Measurements from ENCODE around the gene IL2RA.

The IL2RA gene

GRCh38 chr10:6058682-6059475, 3.3 kb downstream of the IL2RA start:
- Mint-ChIP-seq H3K4me3 (no peak overlapping the region), H3K4me1 (ENCODE audit: low read depth) (peaks cover 18% of the 10 kb centered on the region)

GRCh38 chr10:6056411-6057135, 5.6 kb downstream of the IL2RA start:
- Mint-ChIP-seq H3K27me3 (peaks cover 7% of the 10 kb centered on the region), H3K9me3 (no peaks in the 10 kb centered on the region), H3K4me1 (ENCODE audit: low read depth) (peaks cover 29% of the 10 kb centered on the region), H3K36me3 (ENCODE audit: low read depth) (no peaks in the 10 kb centered on the region), H3K27ac (no peak overlapping the region), H3K4me3 (no peak overlapping the region)
- intact Hi-C loops (cut with micrococcal nuclease), result no loop called here

More at GRCh38 chr10:6058682-6059475, 3.3 kb downstream of the IL2RA start:
- peaks cover 2% of the 10 kb centered on the region for H3K27me3 Mint-ChIP-seq
- H3K27ac Mint-ChIP-seq, result no peak overlapping the region
- H3K36me3 Mint-ChIP-seq (ENCODE audit: low read depth), result no peaks in the 10 kb centered on the region
- H3K9me3 Mint-ChIP-seq, result no peaks in the 10 kb centered on the region
- intact Hi-C loops (cut with micrococcal nuclease), result no loop called here

DNA sequence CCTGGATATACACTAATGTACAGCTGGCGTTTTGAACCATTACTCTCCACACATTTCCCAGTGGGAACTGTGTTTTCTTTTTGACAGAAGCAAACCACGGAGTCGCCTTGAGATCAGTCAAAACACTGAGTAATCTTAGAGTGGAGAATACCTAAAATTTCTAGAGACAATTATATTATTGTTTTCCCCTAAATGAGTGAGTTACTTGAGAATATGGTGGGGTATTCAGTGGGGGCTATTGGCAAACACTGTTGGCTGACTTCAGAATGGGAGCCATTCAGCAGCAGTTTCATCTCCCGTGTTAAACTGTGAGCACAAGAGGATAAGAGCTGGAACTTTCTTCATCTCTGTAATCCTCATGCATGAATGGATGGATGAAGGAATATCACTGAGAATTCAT, 6.2 kb downstream of the IL2RA start:
- intact Hi-C loops (cut with micrococcal nuclease), result no loop called here
- no peak overlapping the region for H3K4me3 Mint-ChIP-seq
- H3K27ac Mint-ChIP-seq, result no peak overlapping the region
- H3K36me3 Mint-ChIP-seq (ENCODE audit: low read depth), result no peaks in the 10 kb centered on the region
- H3K9me3 Mint-ChIP-seq, result no peaks in the 10 kb centered on the region
- peaks cover 33% of the 10 kb centered on the region for H3K4me1 Mint-ChIP-seq (ENCODE audit: low read depth)
- H3K27me3 Mint-ChIP-seq, result peaks cover 9% of the 10 kb centered on the region

DNA sequence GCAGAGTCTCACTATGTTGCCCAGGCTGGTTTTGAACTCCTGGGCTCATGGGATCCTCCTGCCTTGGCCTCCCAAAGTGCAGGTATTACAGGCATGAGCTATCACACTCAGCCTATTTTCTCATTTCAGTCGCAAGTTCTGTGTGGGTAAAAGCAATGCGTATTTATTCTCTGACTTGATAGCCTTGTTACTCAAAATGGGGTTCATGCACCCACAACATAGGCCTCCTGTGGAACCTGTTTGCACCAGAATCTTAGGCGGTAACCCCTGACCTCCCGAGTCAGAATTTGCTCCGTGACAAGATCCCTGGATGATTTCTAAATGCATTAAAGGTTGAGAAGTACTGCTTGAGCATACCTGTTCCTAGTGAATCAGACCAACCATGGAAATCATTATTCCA, 7.3 kb downstream of the IL2RA start:
- H3K36me3 Mint-ChIP-seq (ENCODE audit: low read depth), result no peaks in the 10 kb centered on the region
- no peak overlapping the region for H3K4me3 Mint-ChIP-seq
- intact Hi-C loops (cut with micrococcal nuclease), result no loop called here
- no peak overlapping the region for H3K27ac Mint-ChIP-seq
- no peaks in the 10 kb centered on the region for H3K9me3 Mint-ChIP-seq
- H3K27me3 Mint-ChIP-seq, result peaks cover 19% of the 10 kb centered on the region
- peaks cover 39% of the 10 kb centered on the region for H3K4me1 Mint-ChIP-seq (ENCODE audit: low read depth)

- no peaks in the 10 kb centered on the region for H3K36me3 Mint-ChIP-seq (ENCODE audit: low read depth)
- H3K4me1 Mint-ChIP-seq (ENCODE audit: low read depth), result peaks cover 39% of the 10 kb centered on the region
- no peak overlapping the region for H3K4me3 Mint-ChIP-seq
- peaks cover 24% of the 10 kb centered on the region for H3K27me3 Mint-ChIP-seq
- intact Hi-C loops (cut with micrococcal nuclease), result no loop called here
- H3K9me3 Mint-ChIP-seq, result no peaks in the 10 kb centered on the region
- H3K27ac Mint-ChIP-seq, result no peak overlapping the region
These were observed 8.1 kb downstream of the IL2RA start for GRCh38 chr10:6053816-6054631.

DNA sequence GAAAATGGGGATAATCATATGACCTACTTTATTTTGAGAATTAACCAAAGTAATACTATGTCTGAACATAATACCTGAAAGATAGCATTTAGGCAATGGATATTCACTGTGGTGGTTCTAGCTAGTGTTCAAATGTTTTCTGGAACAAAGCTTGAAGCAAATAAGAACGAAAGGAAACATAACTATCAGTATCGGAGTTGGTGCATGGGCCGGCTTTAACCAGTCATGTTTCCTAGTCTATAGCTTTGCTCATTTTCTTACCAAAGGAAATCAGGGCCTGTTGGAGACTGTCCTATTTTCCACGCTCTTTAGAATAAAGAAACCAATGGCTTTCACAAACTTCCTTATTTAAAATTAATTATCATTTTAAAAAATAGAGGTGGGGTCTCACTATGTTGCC, 8.9 kb downstream of the IL2RA start:
- H3K4me1 Mint-ChIP-seq (ENCODE audit: low read depth), result peaks cover 39% of the 10 kb centered on the region
- no peak overlapping the region for H3K4me3 Mint-ChIP-seq
- H3K9me3 Mint-ChIP-seq, result no peaks in the 10 kb centered on the region
- intact Hi-C loops (cut with micrococcal nuclease), result no loop called here
- no peaks in the 10 kb centered on the region for H3K36me3 Mint-ChIP-seq (ENCODE audit: low read depth)
- H3K27ac Mint-ChIP-seq, result no peak overlapping the region
- H3K27me3 Mint-ChIP-seq, result peaks cover 24% of the 10 kb centered on the region

- intact Hi-C loops (cut with micrococcal nuclease), result no loop called here
- no peaks in the 10 kb centered on the region for H3K9me3 Mint-ChIP-seq
- H3K4me3 Mint-ChIP-seq, result no peak overlapping the region
- H3K27ac Mint-ChIP-seq, result no peak overlapping the region
- no peaks in the 10 kb centered on the region for H3K36me3 Mint-ChIP-seq (ENCODE audit: low read depth)
- H3K27me3 Mint-ChIP-seq, result peaks cover 22% of the 10 kb centered on the region
- H3K4me1 Mint-ChIP-seq (ENCODE audit: low read depth), result peaks cover 39% of the 10 kb centered on the region
These were observed 9.6 kb downstream of the IL2RA start for GRCh38 chr10:6052247-6053221.

GRCh38 chr10:6050801-6051445, 11.2 kb downstream of the IL2RA start:
- intact Hi-C loops (cut with micrococcal nuclease), result no loop called here
- Mint-ChIP-seq H3K27ac (peak overlapping the region; percentile 79), H3K4me3 (peak overlapping the region; percentile 63), H3K9me3 (no peaks in the 10 kb centered on the region), H3K4me1 (ENCODE audit: low read depth) (peaks cover 41% of the 10 kb centered on the region), H3K36me3 (ENCODE audit: low read depth) (no peaks in the 10 kb centered on the region), H3K27me3 (peaks cover 26% of the 10 kb centered on the region)

DNA sequence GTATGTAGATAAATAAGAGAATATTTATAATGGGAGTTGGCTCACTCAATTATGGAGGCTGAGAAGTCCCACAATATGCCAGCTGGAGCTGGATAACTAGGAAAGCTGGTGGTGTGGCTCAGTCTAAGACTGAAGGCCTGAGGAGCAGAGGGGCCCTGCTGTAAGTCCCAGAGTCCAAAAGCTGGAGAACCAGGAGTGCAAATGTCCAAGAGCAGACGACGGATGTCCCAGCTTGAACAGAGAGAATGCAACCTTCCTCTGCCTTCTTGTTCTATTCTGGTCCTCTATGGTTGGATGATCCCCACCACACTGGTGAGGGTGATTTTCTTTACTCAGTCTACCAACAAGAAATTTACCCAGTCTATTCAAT, 13.2 kb downstream of the IL2RA start:
- intact Hi-C loops (cut with micrococcal nuclease), result no loop called here
- Mint-ChIP-seq H3K27ac (no peak overlapping the region), H3K27me3 (peaks cover 30% of the 10 kb centered on the region), H3K4me3 (no peak overlapping the region), H3K9me3 (no peaks in the 10 kb centered on the region), H3K4me1 (ENCODE audit: low read depth) (peaks cover 49% of the 10 kb centered on the region), H3K36me3 (ENCODE audit: low read depth) (no peaks in the 10 kb centered on the region)

DNA sequence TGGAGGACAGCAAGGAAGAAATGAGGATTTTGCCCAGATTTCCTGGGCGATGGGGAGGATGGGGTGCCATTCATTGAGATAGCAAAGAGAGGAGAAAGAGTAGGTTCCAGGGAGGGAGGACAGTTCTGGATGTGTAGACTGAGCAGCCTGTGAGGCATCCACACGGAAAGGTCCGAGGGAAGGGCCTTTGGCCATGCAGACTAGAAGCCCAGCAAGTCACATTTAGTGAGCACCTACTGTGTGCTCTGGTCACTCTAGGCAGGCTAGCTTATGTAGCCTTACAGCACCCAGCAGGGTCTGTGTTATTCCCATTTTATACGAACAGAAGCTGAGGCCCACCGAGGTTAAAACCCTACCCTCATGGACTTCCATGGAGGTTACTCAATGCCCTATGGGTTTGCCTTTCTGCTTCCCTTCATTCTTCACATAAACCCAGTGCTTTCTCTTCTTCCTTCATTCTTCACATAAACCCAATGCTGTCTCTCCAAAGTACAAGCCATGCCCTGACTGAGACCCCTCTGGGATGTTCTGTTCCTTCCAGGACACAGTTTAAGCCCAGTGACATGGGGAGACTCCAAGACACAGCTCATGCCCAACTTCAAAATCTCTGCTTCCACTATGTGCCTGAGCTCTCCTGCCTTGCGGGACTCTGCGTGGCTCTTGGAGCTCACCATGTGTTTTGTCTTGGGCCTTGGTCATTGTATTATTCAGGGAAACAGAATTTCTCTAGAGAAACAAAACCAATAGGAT, 13.7 kb downstream of the IL2RA start:
- intact Hi-C loops (cut with micrococcal nuclease), result no loop called here

DNA sequence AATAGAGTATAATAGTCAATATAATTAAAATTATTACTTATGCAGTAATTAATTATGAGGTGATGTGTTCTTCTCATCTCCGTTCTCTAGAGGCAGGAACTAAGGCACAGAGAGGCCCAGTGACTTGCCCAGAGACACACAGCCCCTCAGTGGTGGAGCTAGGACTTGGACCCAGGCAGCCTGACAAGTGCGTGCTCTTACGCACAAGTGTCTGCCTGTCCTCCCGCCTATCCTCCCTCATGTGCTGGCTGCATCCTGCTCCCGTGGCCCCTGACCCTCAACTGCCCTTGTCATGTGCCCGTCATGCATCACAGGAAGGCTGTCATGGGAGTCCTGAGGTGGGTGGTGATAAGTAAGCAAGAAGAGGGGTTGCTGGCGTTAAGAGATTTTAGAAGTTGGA, 14.3 kb downstream of the IL2RA start:
- intact Hi-C loops (cut with micrococcal nuclease), result no loop called here
- Mint-ChIP-seq H3K4me1 (ENCODE audit: low read depth) (peaks cover 39% of the 10 kb centered on the region), H3K27me3 (peaks cover 30% of the 10 kb centered on the region), H3K27ac (no peak overlapping the region), H3K36me3 (ENCODE audit: low read depth) (no peaks in the 10 kb centered on the region), H3K4me3 (no peak overlapping the region), H3K9me3 (no peaks in the 10 kb centered on the region)

More for the DNA sequence above, 13.7 kb downstream of the IL2RA start:
- H3K4me1 Mint-ChIP-seq (ENCODE audit: low read depth), result peaks cover 43% of the 10 kb centered on the region
- no peaks in the 10 kb centered on the region for H3K9me3 Mint-ChIP-seq
- no peaks in the 10 kb centered on the region for H3K36me3 Mint-ChIP-seq (ENCODE audit: low read depth)
- H3K27me3 Mint-ChIP-seq, result peaks cover 30% of the 10 kb centered on the region
- H3K27ac Mint-ChIP-seq, result no peak overlapping the region
- no peak overlapping the region for H3K4me3 Mint-ChIP-seq

- Mint-ChIP-seq H3K27me3 (peaks cover 25% of the 10 kb centered on the region), H3K36me3 (ENCODE audit: low read depth) (no peaks in the 10 kb centered on the region), H3K4me1 (ENCODE audit: low read depth) (peaks cover 30% of the 10 kb centered on the region), H3K9me3 (no peaks in the 10 kb centered on the region), H3K27ac (no peak overlapping the region), H3K4me3 (no peak overlapping the region)
- intact Hi-C loops (cut with micrococcal nuclease), result no loop called here
These were observed 15.2 kb downstream of the IL2RA start for GRCh38 chr10:6046773-6047611.
